Neuronal stem cell (in vitro differentiated cells): ENCODE data around the gene CEND1.

Experiments
- DNase-seq: peaks from one replicate; pipeline ENCODE4 v3.0.0-alpha.2; 2013; ENCODE audit warnings: low spot score
- H2AFZ ChIP-seq: one replicate; pipeline ENCODE4 v1.6.1; 2013; ENCODE audit warnings: mild to moderate bottlenecking, low read length, inconsistent platforms
- H2AK5ac ChIP-seq: 2 replicates; pipeline ENCODE4 v1.6.1; 2013; ENCODE audit warnings: low read depth, mild to moderate bottlenecking, inconsistent platforms, low read length, moderate library complexity, mixed read lengths
- H2BK120ac ChIP-seq: 2 replicates; pipeline ENCODE4 v1.6.1; 2013; ENCODE audit warnings: low read depth, mild to moderate bottlenecking, inconsistent platforms, low read length, moderate library complexity, mixed read lengths
- H2BK12ac ChIP-seq: one replicate; pipeline ENCODE4 v1.6.1; 2013; ENCODE audit warnings: low read length, inconsistent platforms
- H2BK15ac ChIP-seq: 2 replicates; pipeline ENCODE4 v1.6.1; 2013; ENCODE audit warnings: mild to moderate bottlenecking, low read length, inconsistent platforms, mixed read lengths
- H2BK5ac ChIP-seq: one replicate; pipeline ENCODE4 v1.6.1; 2013; ENCODE audit warnings: inconsistent platforms, mild to moderate bottlenecking, low read length, moderate library complexity
- H3K14ac ChIP-seq: one replicate; pipeline ENCODE4 v1.6.1; 2013; ENCODE audit warnings: low read length, inconsistent platforms
- H3K18ac ChIP-seq: 2 replicates; pipeline ENCODE4 v1.6.1; 2013; ENCODE audit warnings: low read length, inconsistent platforms
- H3K23ac ChIP-seq: 2 replicates; pipeline ENCODE4 v1.6.1; 2013; ENCODE audit warnings: low read depth, mild to moderate bottlenecking, mixed read lengths, low read length, inconsistent platforms; ENCODE audit not compliant: poor library complexity
- H3K27ac ChIP-seq: replicated peaks from 3 replicates; pipeline ENCODE4 v1.5.1; 2013; ENCODE audit warnings: low read length, inconsistent platforms
- H3K27me3 ChIP-seq, 3 experiments: 2 replicates each; pipeline ENCODE4 v1.6.1; 2013; ENCODE audit warnings: low read length in 3 of 3, mild to moderate bottlenecking in 2 of 3, inconsistent platforms in 1 of 3, low read depth in 1 of 3, mixed read lengths in 1 of 3, moderate library complexity in 1 of 3; ENCODE audit not compliant: control insufficient read depth in 3 of 3, insufficient read depth in 3 of 3
- H3K36me3 ChIP-seq, 2 donors: replicated peaks in 1 of 2; 2 replicates each; pipeline ENCODE4 v1.6.1; 2013; ENCODE audit warnings: low read length in 2 of 2; ENCODE audit not compliant: control insufficient read depth in 2 of 2, insufficient read depth in 2 of 2
- H3K4ac ChIP-seq: 2 replicates; pipeline ENCODE4 v1.6.1; 2013; ENCODE audit warnings: inconsistent platforms, mild to moderate bottlenecking, low read length, moderate library complexity
- H3K4me1 ChIP-seq, 2 donors: 1 replicate in 1 of 2; 2 replicates in 1 of 2; pipeline ENCODE4 v1.6.1; 2013; ENCODE audit warnings: low read length in 2 of 2, low read depth in 1 of 2; ENCODE audit not compliant: control insufficient read depth in 2 of 2, insufficient read depth in 1 of 2
- H3K4me2 ChIP-seq: one replicate; pipeline ENCODE4 v1.6.1; 2013; ENCODE audit warnings: mild to moderate bottlenecking, low read length, inconsistent platforms; ENCODE audit not compliant: insufficient read depth, poor library complexity, severe bottlenecking
- H3K4me3 ChIP-seq, 2 donors: 2 replicates each; pipeline ENCODE4 v1.5.1; 2013; ENCODE audit warnings: low read length in 2 of 2, mild to moderate bottlenecking in 2 of 2, inconsistent platforms in 1 of 2, moderate library complexity in 1 of 2
- H3K79me1 ChIP-seq: one replicate; pipeline ENCODE4 v1.6.1; 2013; ENCODE audit warnings: low read depth, mild to moderate bottlenecking, inconsistent platforms, low read length, moderate library complexity
- H3K9ac ChIP-seq: one replicate; pipeline ENCODE4 v1.6.1; 2013; ENCODE audit warnings: mild to moderate bottlenecking, low read depth, low read length, inconsistent platforms; ENCODE audit not compliant: poor library complexity
- H3K9me3 ChIP-seq, 2 donors: replicated peaks in 1 of 2; 2 replicates each; pipeline versions ENCODE3 to v1.6.1; 2013; ENCODE audit warnings: low read length in 2 of 2, mild to moderate bottlenecking in 2 of 2, inconsistent platforms in 1 of 2, low read depth in 1 of 2, mixed read lengths in 1 of 2, moderate library complexity in 1 of 2; ENCODE audit not compliant: control insufficient read depth in 2 of 2, insufficient read depth in 1 of 2
- H4K8ac ChIP-seq: one replicate; pipeline ENCODE4 v1.6.1; 2013; ENCODE audit warnings: low read depth, mild to moderate bottlenecking, inconsistent platforms, low read length, moderate library complexity
- H4K91ac ChIP-seq: one replicate; pipeline ENCODE4 v1.6.1; 2013; ENCODE audit warnings: low read length, low read depth, mild to moderate bottlenecking, inconsistent platforms; ENCODE audit not compliant: poor library complexity
- WGBS, 2 donors: extraction: QIAGEN DNeasy Blood & Tissue Kit; methylation state at CpG; one replicate each; pipeline ENCODE4 v1.1.7; 2013; ENCODE audit warnings: missing lambda C conversion rate in 2 of 2, mixed read lengths in 1 of 2; ENCODE audit not compliant: insufficient read length in 2 of 2, insufficient replicate concordance in 1 of 2; ENCODE audit errors: extremely low coverage in 2 of 2; 5-methylcytosine and 5-hydroxymethylcytosine counted together

CEND1 gene

GRCh38 chr11:788009-788640, 1.8 kb downstream of the CEND1 start:
- Histone ChIP-seq H2AFZ (no peak overlapping the region), H3K9me3 (no peaks in the 10 kb centered on the region), H3K23ac (no peak overlapping the region), H2BK12ac (no peak overlapping the region), H2AK5ac (no peak overlapping the region), H2BK120ac (no peak overlapping the region), H3K4me1 (peaks cover 12 to 13% of the 10 kb centered on the region in 2 donors), H3K9ac (no peak overlapping the region), H4K91ac (no peak overlapping the region), H2BK15ac (no peak overlapping the region), H3K36me3 (peaks cover 3 to 22% of the 10 kb centered on the region in 2 donors), H3K79me1 (peaks cover 4% of the 10 kb centered on the region), H3K4me3 (no peak overlapping the region), H3K27me3 (no peaks in the 10 kb centered on the region), H2BK5ac (no peak overlapping the region), H3K4ac (no peak overlapping the region), H3K14ac (peak overlapping the region; percentile 21), H3K27ac (no peak overlapping the region), H3K4me2 (no peak overlapping the region), H4K8ac (no peak overlapping the region), H3K18ac (no peak overlapping the region)
- no peak for DNase-seq
- no CpG with 5 or more reads among the region's 28 CpGs for WGBS, 2 donors

GRCh38 chr11:787084-787675, 2.7 kb downstream of the CEND1 start:
- H3K23ac ChIP-seq, result peak overlapping the region; percentile 91
- no CpG with 5 or more reads among the region's 24 CpGs for WGBS, 2 donors
- no peak overlapping the region for H3K4ac ChIP-seq
- peak overlapping the region; percentile 70 for H3K9ac ChIP-seq
- H3K27ac ChIP-seq, result no peak overlapping the region
- peak overlapping the region; percentile 94 for H2AK5ac ChIP-seq
- no peak for DNase-seq
- H2BK15ac ChIP-seq, result no peak overlapping the region
- no peaks in the 10 kb centered on the region for H3K9me3 ChIP-seq
- no peak overlapping the region for H3K18ac ChIP-seq
- H3K4me3 ChIP-seq, result no peak overlapping the region
- H2BK120ac ChIP-seq, result no peak overlapping the region
- peak overlapping the region; percentile 43 for H4K8ac ChIP-seq
- H2AFZ ChIP-seq, result no peak overlapping the region
- no peak overlapping the region for H2BK12ac ChIP-seq
- H4K91ac ChIP-seq, result no peak overlapping the region
- H3K14ac ChIP-seq, result no peak overlapping the region
- H2BK5ac ChIP-seq, result no peak overlapping the region
- no peaks in the 10 kb centered on the region for H3K27me3 ChIP-seq
- H3K4me2 ChIP-seq, result no peak overlapping the region
- peaks cover 6% of the 10 kb centered on the region for H3K79me1 ChIP-seq
- peaks cover 12 to 13% of the 10 kb centered on the region in 2 donors for H3K4me1 ChIP-seq
- H3K36me3 ChIP-seq, result peaks cover 3 to 13% of the 10 kb centered on the region in 2 donors

DNA sequence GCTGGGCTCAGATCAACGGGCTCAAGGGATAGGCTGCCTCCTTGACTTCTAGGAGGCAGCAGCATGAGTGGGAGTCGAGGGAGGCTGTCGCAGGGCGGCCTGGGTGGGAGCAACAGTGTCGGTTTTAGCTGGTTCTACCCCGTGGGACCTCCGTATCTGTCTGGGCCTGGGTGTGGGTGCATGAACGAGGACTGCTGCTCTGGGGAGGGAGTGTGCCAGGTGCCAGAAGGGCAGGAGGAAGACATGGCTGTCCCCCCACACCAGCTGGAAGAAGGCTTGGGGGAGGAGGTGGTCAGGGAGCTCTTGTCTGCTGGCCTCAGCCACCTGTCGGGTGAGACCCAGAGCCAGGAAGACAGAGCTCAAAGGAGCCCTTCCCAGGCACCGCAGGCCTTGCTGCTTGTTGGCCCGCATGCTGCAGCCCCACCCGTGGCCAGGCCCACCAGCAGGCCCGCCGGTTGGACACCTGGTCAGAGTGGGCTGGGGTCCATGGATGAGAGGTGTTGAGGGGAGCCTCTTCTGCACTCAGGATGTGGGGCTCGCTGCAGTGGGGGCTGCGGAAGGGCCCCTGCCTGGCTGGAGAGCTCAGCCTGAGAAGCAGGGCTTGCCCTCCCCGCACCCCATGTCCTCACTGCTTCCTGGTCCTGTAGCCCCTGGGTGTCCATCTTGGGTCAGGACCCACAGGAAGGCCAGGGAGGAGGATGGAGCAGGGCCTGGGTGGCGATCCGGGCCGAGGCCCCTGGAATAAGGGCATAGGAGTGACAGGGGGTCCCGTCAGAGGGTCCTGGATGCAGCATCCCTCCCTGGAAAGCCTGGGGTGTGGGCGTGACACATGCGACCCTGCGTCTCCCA, 3.4 kb downstream of the CEND1 start:
- peak overlapping the region; percentile 66 for H3K4ac ChIP-seq
- H3K9ac ChIP-seq, result no peak overlapping the region
- H2BK5ac ChIP-seq, result peak overlapping the region; percentile 53
- peak overlapping the region; percentile 94 for H2AK5ac ChIP-seq
- no peaks in the 10 kb centered on the region for H3K9me3 ChIP-seq
- no peak overlapping the region for H3K27ac ChIP-seq
- H2AFZ ChIP-seq, result no peak overlapping the region
- no peak overlapping the region for H4K8ac ChIP-seq
- H3K36me3 ChIP-seq, result peaks cover 0 to 6% of the 10 kb centered on the region in 2 donors
- no peak overlapping the region for H2BK12ac ChIP-seq
- peak overlapping the region; percentile 93 for H3K23ac ChIP-seq
- no peak overlapping the region for H3K4me2 ChIP-seq
- DNase-seq, result no peak
- peaks cover 6% of the 10 kb centered on the region for H3K79me1 ChIP-seq
- peak overlapping the region; percentile 47 for H3K14ac ChIP-seq
- peak overlapping the region; percentile 17 for H2BK120ac ChIP-seq
- no peak overlapping the region for H3K4me3 ChIP-seq
- WGBS, 2 donors, result no CpG with 5 or more reads among the region's 24 CpGs
- H3K18ac ChIP-seq, result no peak overlapping the region
- no peaks in the 10 kb centered on the region for H3K27me3 ChIP-seq
- no peak overlapping the region for H2BK15ac ChIP-seq
- no peak overlapping the region for H4K91ac ChIP-seq
- peaks cover 12 to 13% of the 10 kb centered on the region in 2 donors for H3K4me1 ChIP-seq

- no peak overlapping the region for H4K8ac ChIP-seq
- peak; percentile 70 for DNase-seq
- H3K9me3 ChIP-seq, result no peaks in the 10 kb centered on the region
- no peak overlapping the region for H4K91ac ChIP-seq
- no peak overlapping the region for H3K9ac ChIP-seq
- H3K4me3 ChIP-seq, result no peak overlapping the region
- no peak overlapping the region for H2BK15ac ChIP-seq
- peaks cover 7 to 15% of the 10 kb centered on the region in 2 donors for H3K36me3 ChIP-seq
- H3K79me1 ChIP-seq, result peaks cover 6% of the 10 kb centered on the region
- H3K23ac ChIP-seq, result no peak overlapping the region
- no peak overlapping the region for H3K27ac ChIP-seq
- WGBS, 2 donors, result no CpG with 5 or more reads among the region's 24 CpGs
- H2BK12ac ChIP-seq, result no peak overlapping the region
- H2AFZ ChIP-seq, result peak overlapping the region; percentile 80
- peaks cover 4 to 13% of the 10 kb centered on the region in 2 donors for H3K4me1 ChIP-seq
- no peak overlapping the region for H3K14ac ChIP-seq
- H3K27me3 ChIP-seq, result no peaks in the 10 kb centered on the region
- H3K4me2 ChIP-seq, result no peak overlapping the region
- H2BK5ac ChIP-seq, result no peak overlapping the region
- no peak overlapping the region for H2AK5ac ChIP-seq
- no peak overlapping the region for H3K18ac ChIP-seq
- H2BK120ac ChIP-seq, result no peak overlapping the region
- H3K4ac ChIP-seq, result no peak overlapping the region
Observed at GRCh38 chr11:783581-784015, 6.3 kb downstream of the CEND1 start.
